K562 (cell line): ENCODE measurements around the gene KIZ. TPM values are rescaled to one million over a fixed set of nuclear protein-coding genes. Genes with fewer than 3 reads are reported as not detected.

Experiments used
- ATAC-seq: fragments of 200-7000 bp; cut with Tn5 transposase; 3 replicates; pipeline ENCODE4 v1.9.1; 2020; ENCODE audit warnings: moderate library complexity
- BruUV-seq: library from RNA; stranded (reverse); fragments of 400-500 nt; replicated peaks from 2 replicates; lab custom pipeline; 2021; lab: Mats Ljungman, UMichigan
- CTCF ChIA-PET: fragments of 300-600 bp; formaldehyde crosslinking; extraction: SDS; loops from one replicate; lab custom pipeline; 2021; ENCODE audit warnings: low intra/inter-chr PET ratio; lab: Yijun Ruan, JAX
- POLR2A ChIA-PET: fragments of 300-600, 350-650 bp; sonication (Branson Sonifier 250); formaldehyde crosslinking; extraction: SDS; loops from one replicate; lab custom pipeline; 2021; ENCODE audit warnings: antibody characterized with exemption, inconsistent platforms; lab: Yijun Ruan, JAX
- DNase-seq, 4 experiments: peaks; one replicate each; pipeline versions ENCODE4 v3.0.0 to v3.0.0-alpha.2; 2011 to 2018; ENCODE audit warnings: low spot score in 3 of 4, mixed read lengths in 3 of 4; ENCODE audit errors: extremely low read depth in 1 of 4
- FAIRE-seq: peaks from 2 replicates; lab custom pipeline; 2011; peaks lifted over from hg19 to GRCh38; lab: Jason Lieb, UNC
- H2AFZ ChIP-seq: 2 replicates; pipeline ENCODE4 v1.6.0; 2011; ENCODE audit warnings: low read depth, low read length, control low read depth, inconsistent platforms
- H3K27ac ChIP-seq: fragments of 200-600 bp; 3 replicates; pipeline ENCODE4 v1.8.0; 2011; ENCODE audit warnings: low read depth, mild to moderate bottlenecking, control low read depth, inconsistent platforms, low read length, moderate library complexity, mixed read lengths; ENCODE audit errors: extremely low read depth
- H3K27me3 ChIP-seq, 2 experiments: fragments of 300-600 bp in 1 of 2; 2 replicates in 1 of 2; 3 replicates in 1 of 2; pipeline versions ENCODE4 v1.6.0 to v1.8.0; 2011; ENCODE audit warnings: inconsistent platforms in 2 of 2, low read length in 2 of 2, mild to moderate bottlenecking in 1 of 2, mixed read lengths in 1 of 2, moderate library complexity in 1 of 2; ENCODE audit not compliant: control insufficient read depth in 2 of 2, insufficient read depth in 2 of 2
- H3K36me3 ChIP-seq: fragments of 300-600 bp; 3 replicates; pipeline ENCODE4 v1.8.0; 2011; ENCODE audit warnings: mild to moderate bottlenecking, low read length, inconsistent platforms; ENCODE audit not compliant: control insufficient read depth, insufficient read depth
- H3K4me1 ChIP-seq, 2 experiments: fragments of 200-600 bp in 1 of 2; replicated peaks in 1 of 2; 2 replicates in 1 of 2; 3 replicates in 1 of 2; pipeline versions ENCODE4 v1.5.1 to v1.8.0; 2011; ENCODE audit warnings: inconsistent platforms in 2 of 2, low read length in 2 of 2, mild to moderate bottlenecking in 1 of 2, mixed read lengths in 1 of 2, moderate library complexity in 1 of 2; ENCODE audit not compliant: control insufficient read depth in 2 of 2, insufficient read depth in 2 of 2
- H3K4me2 ChIP-seq: 2 replicates; pipeline ENCODE4 v1.6.1; 2011; ENCODE audit warnings: low read length, control low read depth, inconsistent platforms, mixed read lengths; ENCODE audit not compliant: insufficient read depth
- H3K4me3 ChIP-seq: fragments of 200-600 bp; sonication (generic), shearing (Covaris generic); 2 replicates; pipeline ENCODE4 v1.5.1; 2016; ENCODE audit warnings: control low read depth, inconsistent platforms
- H3K79me2 ChIP-seq: fragments of 200-600 bp; 3 replicates; pipeline ENCODE4 v1.8.0; 2011; ENCODE audit warnings: low read length, inconsistent platforms; ENCODE audit not compliant: control insufficient read depth, insufficient read depth
- H3K9ac ChIP-seq, 2 experiments: 2 replicates each; pipeline versions ENCODE4 v1.6.0 to v1.6.1; 2011; ENCODE audit warnings: low read depth in 2 of 2, low read length in 2 of 2, control low read depth in 1 of 2, inconsistent platforms in 1 of 2, mild to moderate bottlenecking in 1 of 2, mixed read lengths in 1 of 2; ENCODE audit not compliant: insufficient read depth in 1 of 2
- H3K9me1 ChIP-seq: one replicate; pipeline ENCODE4 v1.6.0; 2011; ENCODE audit warnings: inconsistent platforms, mild to moderate bottlenecking, low read length, moderate library complexity; ENCODE audit not compliant: control insufficient read depth, insufficient read depth
- H3K9me3 ChIP-seq: replicated peaks from 2 replicates; pipeline ENCODE4 v1.5.1; 2011; ENCODE audit warnings: low read depth, low read length, inconsistent platforms; ENCODE audit not compliant: control insufficient read depth, insufficient read depth
- H4K20me1 ChIP-seq: replicated peaks from 2 replicates; pipeline ENCODE4 v1.6.1; 2011; ENCODE audit warnings: low read length, inconsistent platforms, mixed read lengths; ENCODE audit not compliant: control insufficient read depth, insufficient read depth
- ARNT ChIP-seq, 2 experiments: fragments of 450-650 bp; IDR thresholded peaks; 2 replicates each; pipeline ENCODE4 v1.6.1; 2016; ENCODE audit warnings: mild to moderate bottlenecking in 1 of 2
- CCNT2 ChIP-seq: IDR thresholded peaks from 2 replicates; pipeline ENCODE4 v1.6.1; 2011; ENCODE audit warnings: borderline replicate concordance, low read depth, mild to moderate bottlenecking, moderate library complexity, mixed read lengths, low read length; ENCODE audit not compliant: insufficient read length; ENCODE audit errors: extremely low read depth
- ELF2 ChIP-seq: fragments of 250-450 bp; sonication (Bioruptor Pico); IDR thresholded peaks from 2 replicates; pipeline ENCODE4 v1.5.0; 2021; ENCODE audit warnings: mild to moderate bottlenecking
- ELK3 ChIP-seq: fragments of 450-650 bp; formaldehyde crosslinking; IDR thresholded peaks from 2 replicates; pipeline ENCODE4 v1.4.0; 2020; ENCODE audit warnings: mild to moderate bottlenecking
- HLTF ChIP-seq: fragments of 450-650 bp; IDR thresholded peaks from 2 replicates; pipeline ENCODE4 v1.6.1; 2016
- LARP7 ChIP-seq: fragments of 450-650 bp; IDR thresholded peaks from 2 replicates; pipeline ENCODE4 v1.6.1; 2016
- MEF2D ChIP-seq: conservative IDR thresholded peaks from 2 replicates; pipeline ENCODE4 v1.6.1; 2016; ENCODE audit warnings: low read depth, missing genetic modification characterization, missing compliant biosample characterization
- NCOA4 ChIP-seq: fragments of 450-650 bp; IDR thresholded peaks from 2 replicates; pipeline ENCODE4 v1.6.1; 2018; ENCODE audit warnings: mild to moderate bottlenecking; ENCODE audit not compliant: partially characterized antibody
- NFRKB ChIP-seq: fragments of 450-650 bp; IDR thresholded peaks from 2 replicates; pipeline ENCODE4 v1.6.1; 2016; ENCODE audit warnings: low read depth
- POU5F1 ChIP-seq: fragments of 150-350 bp; IDR thresholded peaks from 2 replicates; pipeline ENCODE4 v1.6.1; 2014; ENCODE audit warnings: borderline replicate concordance, low read length, low read depth, mild to moderate bottlenecking; ENCODE audit not compliant: partially characterized antibody
- SMARCA4 ChIP-seq: fragments of 450-650 bp; IDR thresholded peaks from 2 replicates; pipeline ENCODE4 v1.6.1; 2016
- SMARCE1 ChIP-seq: fragments of 450-650 bp; IDR thresholded peaks from 2 replicates; pipeline ENCODE4 v1.7.1; 2016; ENCODE audit warnings: mild to moderate bottlenecking
- TRIM24 ChIP-seq, 2 experiments: fragments of 450-650 bp; IDR thresholded peaks; 2 replicates each; pipeline ENCODE4 v1.6.1; 2016
- UBTF ChIP-seq, 2 experiments: IDR thresholded peaks; 2 replicates each; pipeline ENCODE4 v1.6.1; 2012; ENCODE audit warnings: improper control_type of control experiment in 2 of 2, low read depth in 2 of 2, low read length in 2 of 2, borderline replicate concordance in 1 of 2
- ZFP30 ChIP-seq: fragments of 250-450 bp; sonication (Bioruptor Pico); IDR thresholded peaks from 2 replicates; pipeline ENCODE4 v1.8.0; 2022; ENCODE audit warnings: moderate library complexity, mild to moderate bottlenecking, inconsistent platforms, borderline replicate concordance
- ZNF134 ChIP-seq: fragments of 250-450 bp; sonication (Bioruptor Pico); conservative IDR thresholded peaks from 2 replicates; pipeline ENCODE4 v1.4.0; 2020
- ZNF592 ChIP-seq: fragments of 450-650 bp; IDR thresholded peaks from 2 replicates; pipeline ENCODE4 v1.6.1; 2017; ENCODE audit warnings: antibody characterized with exemption, mild to moderate bottlenecking
- WGBS: fragments of 100-300 bp; shearing (Covaris generic); methylation state at CpG from one replicate; pipeline ENCODE4 v1.1.6; 2016; ENCODE audit warnings: low coverage, mixed read lengths; ENCODE audit not compliant: insufficient coverage; ENCODE audit errors: missing lambda C conversion rate; 5-methylcytosine and 5-hydroxymethylcytosine counted together
- in situ Hi-C: fragments of 300-500 bp; cut with MboI; formaldehyde crosslinking; loops from 4 replicates; pipeline ENCODE4 v1.15.0; 2018; ENCODE audit warnings: inconsistent platforms, mixed read lengths
- intact Hi-C: fragments of 100-400 bp; cut with micrococcal nuclease; formaldehyde crosslinking; loops from 2 replicates; pipeline ENCODE4 v1.14.2; 2022
- polyA plus RNA-seq, 8 experiments: library from polyadenylated mRNA; depleted of rRNA in 4 of 8; stranded (reverse) in 5 of 8; unstranded in 3 of 8; fragments of >200 nt; fragmentation: Nextera tagmentation in 2 of 8; fragmentation: Illumina TruSeq in 1 of 8; extraction: Ambion mirVana in 2 of 8; extraction: Trizol in 1 of 8; gene quantifications; 2 replicates each; pipeline versions ENCODE4 v1.2.1 to v1.2.3, GENCODE V29; 2011 to 2014; ENCODE audit warnings: inconsistent platforms in 1 of 8, missing spikeins in 1 of 8
- total RNA-seq, 7 experiments: library from RNA; depleted of rRNA in 6 of 7; stranded (reverse); fragments of >200 nt in 6 of 7; fragmentation: Illumina TruSeq in 2 of 7; extraction: Trizol in 2 of 7; gene quantifications; 2 replicates each; pipeline versions ENCODE4 v1.2.1 to v1.2.3, GENCODE V29; 2011 to 2021; ENCODE audit warnings: low replicate concordance in 1 of 7

KIZ gene
- total and polyA plus RNA-seq, 9 of the 15 experiments (the other 6 are each of a cell fraction or from before 2014, with no cell fraction given): 4.9 to 21.1 (median 13.5) TPM

GRCh38 chr20:21141825-21142224 is 15.9 kb downstream of the KIZ start:
- 0% methylated on average over 4 of the region's 5 CpGs for WGBS
- TF ChIP-seq POU5F1 (no peak), LARP7 (peak; percentile 74; the same call in 1 of the 2 replicates), ZNF134 (no peak), CCNT2 (no peak), NFRKB (0 out of 2 replicates have a peak, but pooled peaks have one; percentile 41), ZFP30 (CRISPR knock-in tag) (no peak), TRIM24 (IDR thresholded peaks at IDR 0.05) (peak; percentile 28 to 56; a peak in 3 of 4 replicates), ELK3 (CRISPR knock-in tag) (no peak), SMARCA4 (peak; percentile 75), SMARCE1 (peak; percentile 45), ARNT (IDR thresholded peaks at IDR 0.05) (peak in 1 of 2 experiments; percentile 47; a peak in 1 of 4 replicates), ZNF592 (no peak), MEF2D (tag) (no peak), ELF2 (CRISPR knock-in tag) (no peak), UBTF (IDR thresholded peaks at IDR 0.05; ENCODE audit: borderline replicate concordance in 1 of 2, low read depth in 2 of 2, low read length in 2 of 2) (no peak), NCOA4 (peak; percentile 40), HLTF (0 out of 2 replicates have a peak, but pooled peaks have one; percentile 57)

More at GRCh38 chr20:21141825-21142224, 15.9 kb downstream of the KIZ start:
- Histone ChIP-seq H3K9me3 (no peaks in the 10 kb centered on the region), H2AFZ (peak overlapping the region; percentile 38; the same call in 1 of the 2 replicates), H3K27ac (peak overlapping the region; percentile 22; the same call in 2 of the 3 replicates), H3K9me1 (peaks cover 3% of the 10 kb centered on the region), H3K36me3 (peaks cover 4% of the 10 kb centered on the region; the same call in 2 of the 3 replicates), H3K27me3 (no peaks in the 10 kb centered on the region), H3K4me2 (peak overlapping the region; percentile 32), H3K4me3 (no peak overlapping the region), H4K20me1 (no peaks in the 10 kb centered on the region), H3K4me1 (peaks cover 6 to 17% of the 10 kb centered on the region in 2 experiments; a peak in 3 of 5 replicates), H3K79me2 (no peaks in the 10 kb centered on the region), H3K9ac (0 out of 4 replicates have a peak overlapping the region, but pooled peaks of 1 of the 2 experiments have one; percentile 20)
- intact Hi-C loops (no loop called here), in situ Hi-C loops (no loop called here)
- peak in 2 of 4 experiments; percentile 29 to 62 for DNase-seq
- ChIA-PET POLR2A (interaction anchor here (1.0 to 1.2 kb wide), 2 partner anchors 9 to 279 kb away, joined by 3 read pairs; no protein-coding TSS in a partner anchor), CTCF (no interaction called here)
- BruUV-seq: no TSS peak
- ATAC-seq: peak; percentile 69
- FAIRE-seq: peak; percentile 59
